HepG2 (cell line): ENCODE data around the gene CRADD. TPM values are rescaled to one million over a fixed set of nuclear protein-coding genes. Genes with fewer than 3 reads are reported as not detected.

Experiments used
- CENPX ChIP-seq: sonication (generic); formaldehyde crosslinking; IDR thresholded peaks from 2 replicates; pipeline ENCODE4 v1.9.0; 2021; ENCODE audit warnings: mild to moderate bottlenecking, missing genetic modification reagents, moderate library complexity
- CREB1 ChIP-seq, 2 experiments: fragments of 450-650 bp in 1 of 2; IDR thresholded peaks; 2 replicates each; pipeline ENCODE4 v1.6.1; 2016 to 2017; ENCODE audit warnings: control low read depth in 1 of 2, mild to moderate bottlenecking in 1 of 2, missing compliant biosample characterization in 1 of 2, missing genetic modification characterization in 1 of 2
- CREM ChIP-seq, 2 experiments: sonication (generic) in 1 of 2; formaldehyde crosslinking in 1 of 2; IDR thresholded peaks; 2 replicates each; pipeline versions ENCODE4 v1.4.0 to v1.6.1; 2016 to 2020; ENCODE audit warnings: antibody characterized with exemption in 1 of 2, mild to moderate bottlenecking in 1 of 2, missing genetic modification reagents in 1 of 2
- ERF ChIP-seq: IDR thresholded peaks from 2 replicates; pipeline ENCODE4 v1.6.1; 2018; ENCODE audit warnings: missing biosample characterization, missing genetic modification reagents
- GATAD2A ChIP-seq: IDR thresholded peaks from 2 replicates; pipeline ENCODE4 v1.6.1; 2016
- HNF4G ChIP-seq, 2 experiments: sonication (generic) in 1 of 2; formaldehyde crosslinking in 1 of 2; IDR thresholded peaks; 2 replicates each; pipeline versions ENCODE4 v1.4.0 to v1.6.1; 2011 to 2020; ENCODE audit warnings: borderline replicate concordance in 2 of 2, low read depth in 2 of 2, mild to moderate bottlenecking in 2 of 2, low read length in 1 of 2, missing genetic modification reagents in 1 of 2, moderate library complexity in 1 of 2
- MIXL1 ChIP-seq: IDR thresholded peaks from 2 replicates; pipeline ENCODE4 v1.6.1; 2016
- NFATC3 ChIP-seq: sonication (generic); formaldehyde crosslinking; IDR thresholded peaks from 2 replicates; pipeline ENCODE4 v1.5.1; 2020; ENCODE audit warnings: mild to moderate bottlenecking, missing genetic modification reagents
- NFIC ChIP-seq: IDR thresholded peaks from 2 replicates; pipeline ENCODE4 v1.6.1; 2012; ENCODE audit warnings: mild to moderate bottlenecking, low read length, inconsistent platforms
- NR2F6 ChIP-seq, 2 experiments: IDR thresholded peaks; 2 replicates each; pipeline ENCODE4 v1.6.1; 2016; ENCODE audit warnings: antibody characterized with exemption in 1 of 2, mild to moderate bottlenecking in 1 of 2
- PAF1 ChIP-seq: IDR thresholded peaks from 2 replicates; pipeline ENCODE4 v1.6.1; 2016; ENCODE audit warnings: missing genetic modification reagents, missing compliant biosample characterization
- RARA ChIP-seq: IDR thresholded peaks from 2 replicates; pipeline ENCODE4 v1.6.1; 2016; ENCODE audit warnings: missing genetic modification reagents, missing compliant biosample characterization
- SAP130 ChIP-seq: IDR thresholded peaks from 2 replicates; pipeline ENCODE4 v1.6.1; 2016; ENCODE audit warnings: low read depth
- STAG1 ChIP-seq: sonication (generic); formaldehyde crosslinking; IDR thresholded peaks from 2 replicates; pipeline ENCODE4 v1.4.0; 2020; ENCODE audit warnings: missing genetic modification reagents
- ZKSCAN8 ChIP-seq: IDR thresholded peaks from 2 replicates; pipeline ENCODE4 v1.6.1; 2016; ENCODE audit warnings: borderline replicate concordance, missing genetic modification reagents, missing compliant biosample characterization
- ZMYM4 ChIP-seq: sonication (generic); formaldehyde crosslinking; IDR thresholded peaks from 2 replicates; pipeline ENCODE4 v1.8.1; 2023; ENCODE audit warnings: mild to moderate bottlenecking, missing genetic modification reagents
- ZNF674 ChIP-seq: sonication (generic); formaldehyde crosslinking; IDR thresholded peaks from 2 replicates; pipeline ENCODE4 v1.5.0; 2020; ENCODE audit warnings: low read depth, mild to moderate bottlenecking, missing genetic modification reagents
- ZNF724P ChIP-seq: sonication (generic); formaldehyde crosslinking; IDR thresholded peaks from 2 replicates; pipeline ENCODE4 v1.8.0; 2022; ENCODE audit warnings: missing genetic modification reagents, borderline replicate concordance
- ZNF75D ChIP-seq: sonication (generic); formaldehyde crosslinking; IDR thresholded peaks from 2 replicates; pipeline ENCODE4 v1.8.1; 2023; ENCODE audit warnings: missing genetic modification reagents, mild to moderate bottlenecking, borderline replicate concordance
- ZNF772 ChIP-seq: sonication (generic); formaldehyde crosslinking; IDR thresholded peaks from 2 replicates; pipeline ENCODE4 v1.5.0; 2020; ENCODE audit warnings: mild to moderate bottlenecking, missing genetic modification reagents
- polyA plus RNA-seq, 8 experiments: library from polyadenylated mRNA; depleted of rRNA in 3 of 8; stranded (reverse) in 7 of 8; unstranded in 1 of 8; fragments of >200 nt; fragmentation: Illumina TruSeq in 4 of 8; extraction: Trizol in 4 of 8; gene quantifications; 2 replicates each; pipeline versions ENCODE4 v1.2.1 to v1.2.3, GENCODE V29; 2011 to 2016; ENCODE audit warnings: low read depth in 4 of 8, missing spikeins in 1 of 8, mixed read lengths in 1 of 8; ENCODE audit not compliant: insufficient read depth in 1 of 8
- total RNA-seq, 5 experiments: library from RNA; depleted of rRNA; stranded (reverse); fragments of >200 nt; fragmentation: Illumina TruSeq; extraction: Trizol; gene quantifications; 2 replicates each; pipeline ENCODE4 v1.2.3, GENCODE V29; 2016; ENCODE audit warnings: low read depth in 1 of 5
- TF ChIP-seq, protein P1 (sequence below): IDR thresholded peaks from 2 replicates; pipeline ENCODE4 v1.4.0; 2020; ENCODE audit warnings: mild to moderate bottlenecking, missing genetic modification reagents
- TF ChIP-seq, protein P2 (sequence below), 2 experiments: fragments of 450-650 bp in 1 of 2; sonication (generic) in 1 of 2; formaldehyde crosslinking; IDR thresholded peaks; 2 replicates each; pipeline versions ENCODE4 v1.5.0 to v1.8.0; 2020 to 2022; ENCODE audit warnings: mild to moderate bottlenecking in 1 of 2, missing genetic modification reagents in 1 of 2
- TF ChIP-seq, protein P3 (sequence below): sonication (generic); formaldehyde crosslinking; IDR thresholded peaks from 2 replicates; pipeline ENCODE4 v1.9.0; 2021; ENCODE audit warnings: missing genetic modification reagents, mild to moderate bottlenecking, borderline replicate concordance
- TF ChIP-seq, protein P4 (sequence below): sonication (generic); formaldehyde crosslinking; IDR thresholded peaks from 2 replicates; pipeline ENCODE4 v1.4.0; 2020; ENCODE audit warnings: mild to moderate bottlenecking, missing genetic modification reagents

CRADD gene
- total and polyA plus RNA-seq, 2 of the 13 experiments (the other 11 are each of a cell fraction or from before 2014, with no cell fraction given): 12.4 to 18.8 TPM

DNA sequence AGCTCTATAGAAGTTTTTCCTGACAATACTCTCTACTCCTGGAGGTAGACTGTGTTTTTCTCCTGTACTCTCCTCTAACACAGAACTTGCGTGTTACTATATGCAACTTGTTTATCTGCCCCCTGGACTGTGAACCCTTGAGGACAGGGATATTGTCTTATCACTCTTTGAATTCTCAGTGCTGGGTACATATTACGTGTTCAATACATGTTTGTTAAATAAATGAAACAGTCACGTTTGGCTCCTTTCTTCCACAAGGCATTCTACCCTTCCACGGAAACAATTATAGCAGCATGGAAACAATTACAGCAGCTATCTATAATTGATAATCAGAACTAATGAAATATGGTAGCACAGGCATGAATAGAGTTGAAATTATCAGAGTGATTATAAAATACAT lies 50.7 kb downstream of the CRADD start (continued):
- no peak for TF ChIP-seq ZNF724P
- TF ChIP-seq NFATC3: no peak
- 0 out of 2 replicates have a peak, but pooled peaks have one; percentile 0 for TF ChIP-seq STAG1
- no peak for TF ChIP-seq ZNF674 (CRISPR knock-in tag)
- TF ChIP-seq SAP130: peak; percentile 17; the same call in 1 of the 2 replicates
- TF ChIP-seq HNF4G (IDR thresholded peaks at IDR 0.05; ENCODE audit: borderline replicate concordance, low read depth, low read length): peak; percentile 68; the same call in 1 of the 2 replicates
- no peak for TF ChIP-seq HNF4G (CRISPR knock-in tag; IDR thresholded peaks at IDR 0.05; ENCODE audit: borderline replicate concordance, low read depth)
- TF ChIP-seq ERF (CRISPR knock-in tag): peak; percentile 52
- 0 out of 2 replicates have a peak, but pooled peaks have one; percentile 46 for TF ChIP-seq NR2F6 (IDR thresholded peaks at IDR 0.05)
- 0 out of 2 replicates have a peak, but pooled peaks have one; percentile 22 for TF ChIP-seq NR2F6 (CRISPR knock-in tag; IDR thresholded peaks at IDR 0.05)
- peak; percentile 80 for TF ChIP-seq GATAD2A (CRISPR knock-in tag)
- TF ChIP-seq, protein P1, sequence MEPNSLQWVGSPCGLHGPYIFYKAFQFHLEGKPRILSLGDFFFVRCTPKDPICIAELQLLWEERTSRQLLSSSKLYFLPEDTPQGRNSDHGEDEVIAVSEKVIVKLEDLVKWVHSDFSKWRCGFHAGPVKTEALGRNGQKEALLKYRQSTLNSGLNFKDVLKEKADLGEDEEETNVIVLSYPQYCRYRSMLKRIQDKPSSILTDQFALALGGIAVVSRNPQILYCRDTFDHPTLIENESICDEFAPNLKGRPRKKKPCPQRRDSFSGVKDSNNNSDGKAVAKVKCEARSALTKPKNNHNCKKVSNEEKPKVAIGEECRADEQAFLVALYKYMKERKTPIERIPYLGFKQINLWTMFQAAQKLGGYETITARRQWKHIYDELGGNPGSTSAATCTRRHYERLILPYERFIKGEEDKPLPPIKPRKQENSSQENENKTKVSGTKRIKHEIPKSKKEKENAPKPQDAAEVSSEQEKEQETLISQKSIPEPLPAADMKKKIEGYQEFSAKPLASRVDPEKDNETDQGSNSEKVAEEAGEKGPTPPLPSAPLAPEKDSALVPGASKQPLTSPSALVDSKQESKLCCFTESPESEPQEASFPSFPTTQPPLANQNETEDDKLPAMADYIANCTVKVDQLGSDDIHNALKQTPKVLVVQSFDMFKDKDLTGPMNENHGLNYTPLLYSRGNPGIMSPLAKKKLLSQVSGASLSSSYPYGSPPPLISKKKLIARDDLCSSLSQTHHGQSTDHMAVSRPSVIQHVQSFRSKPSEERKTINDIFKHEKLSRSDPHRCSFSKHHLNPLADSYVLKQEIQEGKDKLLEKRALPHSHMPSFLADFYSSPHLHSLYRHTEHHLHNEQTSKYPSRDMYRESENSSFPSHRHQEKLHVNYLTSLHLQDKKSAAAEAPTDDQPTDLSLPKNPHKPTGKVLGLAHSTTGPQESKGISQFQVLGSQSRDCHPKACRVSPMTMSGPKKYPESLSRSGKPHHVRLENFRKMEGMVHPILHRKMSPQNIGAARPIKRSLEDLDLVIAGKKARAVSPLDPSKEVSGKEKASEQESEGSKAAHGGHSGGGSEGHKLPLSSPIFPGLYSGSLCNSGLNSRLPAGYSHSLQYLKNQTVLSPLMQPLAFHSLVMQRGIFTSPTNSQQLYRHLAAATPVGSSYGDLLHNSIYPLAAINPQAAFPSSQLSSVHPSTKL (CRISPR knock-in tag): peak; percentile 81
- TF ChIP-seq, protein P2, sequence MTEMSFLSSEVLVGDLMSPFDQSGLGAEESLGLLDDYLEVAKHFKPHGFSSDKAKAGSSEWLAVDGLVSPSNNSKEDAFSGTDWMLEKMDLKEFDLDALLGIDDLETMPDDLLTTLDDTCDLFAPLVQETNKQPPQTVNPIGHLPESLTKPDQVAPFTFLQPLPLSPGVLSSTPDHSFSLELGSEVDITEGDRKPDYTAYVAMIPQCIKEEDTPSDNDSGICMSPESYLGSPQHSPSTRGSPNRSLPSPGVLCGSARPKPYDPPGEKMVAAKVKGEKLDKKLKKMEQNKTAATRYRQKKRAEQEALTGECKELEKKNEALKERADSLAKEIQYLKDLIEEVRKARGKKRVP (CRISPR knock-in tag; IDR thresholded peaks at IDR 0.05): peak in 1 of 2 experiments; percentile 62; a peak in 2 of 4 replicates
- TF ChIP-seq NFIC: peak; percentile 70; the same call in 1 of the 2 replicates
- TF ChIP-seq ZNF772: peak; percentile 28; the same call in 1 of the 2 replicates
- peak; percentile 72 for TF ChIP-seq CREM (IDR thresholded peaks at IDR 0.05)
- no peak for TF ChIP-seq CREM (CRISPR knock-in tag; IDR thresholded peaks at IDR 0.05)
- TF ChIP-seq, protein P3, sequence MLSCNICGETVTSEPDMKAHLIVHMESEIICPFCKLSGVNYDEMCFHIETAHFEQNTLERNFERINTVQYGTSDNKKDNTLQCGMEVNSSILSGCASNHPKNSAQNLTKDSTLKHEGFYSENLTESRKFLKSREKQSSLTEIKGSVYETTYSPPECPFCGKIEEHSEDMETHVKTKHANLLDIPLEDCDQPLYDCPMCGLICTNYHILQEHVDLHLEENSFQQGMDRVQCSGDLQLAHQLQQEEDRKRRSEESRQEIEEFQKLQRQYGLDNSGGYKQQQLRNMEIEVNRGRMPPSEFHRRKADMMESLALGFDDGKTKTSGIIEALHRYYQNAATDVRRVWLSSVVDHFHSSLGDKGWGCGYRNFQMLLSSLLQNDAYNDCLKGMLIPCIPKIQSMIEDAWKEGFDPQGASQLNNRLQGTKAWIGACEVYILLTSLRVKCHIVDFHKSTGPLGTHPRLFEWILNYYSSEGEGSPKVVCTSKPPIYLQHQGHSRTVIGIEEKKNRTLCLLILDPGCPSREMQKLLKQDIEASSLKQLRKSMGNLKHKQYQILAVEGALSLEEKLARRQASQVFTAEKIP (CRISPR knock-in tag): no peak
- peak; percentile 58; the same call in 1 of the 2 replicates for TF ChIP-seq RARA (CRISPR knock-in tag)
- no peak for TF ChIP-seq ZKSCAN8 (CRISPR knock-in tag)
- peak; percentile 42; the same call in 1 of the 2 replicates for TF ChIP-seq MIXL1
- TF ChIP-seq CENPX (CRISPR knock-in tag): no peak
- TF ChIP-seq CREB1 (IDR thresholded peaks at IDR 0.05): peak; percentile 15
- TF ChIP-seq CREB1 (CRISPR knock-in tag; IDR thresholded peaks at IDR 0.05): peak; percentile 46; the same call in 1 of the 2 replicates
- 0 out of 2 replicates have a peak, but pooled peaks have one; percentile 7 for TF ChIP-seq ZMYM4 (CRISPR knock-in tag)
- no peak for TF ChIP-seq ZNF75D (CRISPR knock-in tag)
- TF ChIP-seq, protein P4, sequence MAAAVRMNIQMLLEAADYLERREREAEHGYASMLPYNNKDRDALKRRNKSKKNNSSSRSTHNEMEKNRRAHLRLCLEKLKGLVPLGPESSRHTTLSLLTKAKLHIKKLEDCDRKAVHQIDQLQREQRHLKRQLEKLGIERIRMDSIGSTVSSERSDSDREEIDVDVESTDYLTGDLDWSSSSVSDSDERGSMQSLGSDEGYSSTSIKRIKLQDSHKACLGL (CRISPR knock-in tag): no peak
- TF ChIP-seq PAF1: no peak
